DND-41 (cell line): Measurements from ENCODE around the gene GID8.
A peak's percentile ranks its signal among the peaks of the same experiment; 100 is the strongest.

Source experiments
- CTCF ChIP-seq: IDR thresholded peaks from 2 replicates; pipeline ENCODE4 v1.5.1; 2012; ENCODE audit warnings: borderline replicate concordance, low read length, moderate library complexity, mild to moderate bottlenecking; ENCODE audit not compliant: poor library complexity, severe bottlenecking; ENCODE audit errors: extremely low read depth
- EZH2 ChIP-seq: IDR thresholded peaks from 3 replicates; pipeline ENCODE4 v1.6.1; 2012; ENCODE audit warnings: borderline replicate concordance, low read depth, mild to moderate bottlenecking, moderate library complexity, low read length, inconsistent platforms; ENCODE audit not compliant: severe bottlenecking

GRCh38 chr20:62949962-62950361 is 12.0 kb downstream of the GID8 start:
- TF ChIP-seq CTCF (peak; percentile 6), EZH2 (no peak)
